Neural cell (in vitro differentiated cells): Measurements from ENCODE around the gene HIVEP3. TPM values are rescaled to one million over a fixed set of nuclear protein-coding genes. Genes with fewer than 3 reads are reported as not detected.

Source experiments
- H2AFZ ChIP-seq: fragments of 200-600, 300-800 bp; sonication (generic), shearing (Covaris generic); 2 replicates; pipeline ENCODE4 v1.6.0; 2014; ENCODE audit warnings: low read depth, mild to moderate bottlenecking, antibody characterized with exemption, low read length, moderate library complexity
- H3F3A ChIP-seq: fragments of 200-600 bp; shearing (Covaris generic); 2 replicates; pipeline ENCODE4 v1.6.1; 2016; ENCODE audit warnings: mild to moderate bottlenecking, moderate library complexity, mixed read lengths, antibody characterized with exemption, low read length; ENCODE audit not compliant: insufficient read depth, poor library complexity, severe bottlenecking
- H3K27ac ChIP-seq: fragments of 200-600, 300-800 bp; sonication (generic), shearing (Covaris generic); 2 replicates; pipeline ENCODE4 v1.5.1; 2014; ENCODE audit warnings: mild to moderate bottlenecking, low read length, moderate library complexity
- H3K27me3 ChIP-seq: fragments of 300-800, 200-600 bp; sonication (generic), shearing (Covaris generic); 2 replicates; pipeline ENCODE4 v1.6.0; 2014; ENCODE audit warnings: mild to moderate bottlenecking, low read depth, low read length, moderate library complexity; ENCODE audit not compliant: insufficient read depth
- H3K36me3 ChIP-seq: fragments of 300-800, 200-600 bp; sonication (generic), shearing (Covaris generic); 2 replicates; pipeline ENCODE4 v1.5.1; 2014; ENCODE audit warnings: mild to moderate bottlenecking, antibody characterized with exemption, low read length, moderate library complexity; ENCODE audit not compliant: insufficient read depth
- H3K4me2 ChIP-seq: fragments of 300-800, 200-600 bp; sonication (generic), shearing (Covaris generic); 2 replicates; pipeline ENCODE4 v1.6.0; 2014; ENCODE audit warnings: mild to moderate bottlenecking, low read length
- H3K4me3 ChIP-seq: fragments of 300-800, 200-600 bp; sonication (generic), shearing (Covaris generic); 2 replicates; pipeline ENCODE4 v1.5.1; 2014; ENCODE audit warnings: mild to moderate bottlenecking, low read length, moderate library complexity
- H3K79me2 ChIP-seq: fragments of 200-600 bp; shearing (Covaris generic); replicated peaks from 2 replicates; pipeline ENCODE4 v1.6.0; 2014; ENCODE audit warnings: mild to moderate bottlenecking, low read length, moderate library complexity; ENCODE audit not compliant: insufficient read depth
- H3K9ac ChIP-seq: fragments of 300-800, 200-600 bp; sonication (generic), shearing (Covaris generic); 2 replicates; pipeline ENCODE4 v1.6.1; 2016; ENCODE audit warnings: mild to moderate bottlenecking, low read length, mixed read lengths
- H3K9me2 ChIP-seq: fragments of 200-600 bp; shearing (Covaris generic); 2 replicates; pipeline ENCODE4 v1.6.1; 2016; ENCODE audit warnings: mild to moderate bottlenecking, low read length, mixed read lengths; ENCODE audit not compliant: insufficient read depth
- H3K9me3 ChIP-seq: fragments of 200-600, 300-800 bp; sonication (generic), shearing (Covaris generic); 2 replicates; pipeline ENCODE4 v1.6.1; 2016; ENCODE audit warnings: mild to moderate bottlenecking, mixed run types, low read length, moderate library complexity, mixed read lengths
- H4K20me1 ChIP-seq: fragments of 200-600 bp; shearing (Covaris generic); 2 replicates; pipeline ENCODE4 v1.6.1; 2016; ENCODE audit warnings: mild to moderate bottlenecking, mixed run types; ENCODE audit not compliant: insufficient read depth
- EP300 ChIP-seq: fragments of 450-650 bp; conservative IDR thresholded peaks from 2 replicates; pipeline ENCODE4 v1.6.1; 2014; ENCODE audit warnings: antibody characterized with exemption, mild to moderate bottlenecking, moderate library complexity; ENCODE audit not compliant: poor library complexity, severe bottlenecking
- EZH2 ChIP-seq: fragments of 200-600, 300-800 bp; shearing (Covaris generic), sonication (generic); IDR thresholded peaks from 2 replicates; pipeline ENCODE4 v1.6.1; 2014; ENCODE audit warnings: antibody characterized with exemption, low read length, borderline replicate concordance, mild to moderate bottlenecking; ENCODE audit not compliant: insufficient read depth, poor library complexity, severe bottlenecking
- MXI1 ChIP-seq: fragments of 450-650 bp; conservative IDR thresholded peaks from 2 replicates; pipeline ENCODE4 v1.6.1; 2014; ENCODE audit warnings: antibody characterized with exemption, mild to moderate bottlenecking; ENCODE audit not compliant: poor library complexity, severe bottlenecking
- POLR2AphosphoS5 ChIP-seq: IDR thresholded peaks from 2 replicates; pipeline ENCODE4 v1.6.1; 2012
- RAD21 ChIP-seq: fragments of 450-650 bp; conservative IDR thresholded peaks from 2 replicates; pipeline ENCODE4 v1.6.1; 2014; ENCODE audit warnings: antibody characterized with exemption, mild to moderate bottlenecking, moderate library complexity
- SMC3 ChIP-seq: fragments of 450-650 bp; conservative IDR thresholded peaks from 2 replicates; pipeline ENCODE4 v1.6.1; 2014; ENCODE audit warnings: antibody characterized with exemption, mild to moderate bottlenecking, moderate library complexity; ENCODE audit not compliant: poor library complexity
- TAF1 ChIP-seq: IDR thresholded peaks from 2 replicates; pipeline ENCODE4 v1.6.1; 2012; ENCODE audit warnings: low read depth
- polyA plus RNA-seq: library from polyadenylated mRNA; depleted of rRNA; stranded (reverse); fragments of >200 nt; gene quantifications from 2 replicates; pipeline ENCODE4 v1.2.3, GENCODE V29; 2014
- TF ChIP-seq, protein P1 (sequence below): IDR thresholded peaks from 2 replicates; pipeline ENCODE4 v1.6.1; 2012; ENCODE audit warnings: borderline replicate concordance
- TF ChIP-seq, protein P2 (sequence below): fragments of 450-650 bp; IDR thresholded peaks from 2 replicates; pipeline ENCODE4 v1.5.1; 2014; ENCODE audit warnings: antibody characterized with exemption, mild to moderate bottlenecking, moderate library complexity; ENCODE audit not compliant: poor library complexity, severe bottlenecking

The HIVEP3 gene
- polyA plus RNA-seq, 1 donor from 2014 or later = 2.6 TPM

DNA sequence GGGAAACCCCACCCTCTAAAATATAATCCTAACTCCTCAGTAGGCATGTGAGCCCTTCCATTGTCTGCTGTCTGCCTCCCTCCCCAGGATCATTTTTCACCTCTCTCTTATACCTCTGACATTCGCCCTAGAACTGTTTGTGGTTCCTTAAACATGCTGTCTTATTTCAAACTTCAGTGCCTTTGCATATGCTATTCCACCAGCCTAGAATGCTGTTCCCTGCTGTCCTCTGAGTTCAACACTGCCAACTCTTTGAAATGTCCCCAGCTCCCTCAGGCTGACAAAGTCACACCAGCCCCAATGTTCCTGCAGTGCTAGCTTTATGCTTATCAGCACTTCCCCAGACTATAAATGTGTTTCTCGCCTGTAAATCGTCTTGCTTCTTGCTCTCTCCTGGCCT lies 119.5 kb downstream of the HIVEP3 start:
- H3K4me2 ChIP-seq = no peak overlapping the region
- no peaks in the 10 kb centered on the region for H3K36me3 ChIP-seq
- H3K9ac ChIP-seq = no peak overlapping the region
- H3F3A ChIP-seq = no peaks in the 10 kb centered on the region
- no peak overlapping the region for H3K27ac ChIP-seq
- TF ChIP-seq TAF1 (no peak), RAD21 (no peak), EZH2 (no peak), MXI1 (no peak), EP300 (no peak), SMC3 (no peak), POLR2AphosphoS5 (no peak)
- TF ChIP-seq, protein P1, sequence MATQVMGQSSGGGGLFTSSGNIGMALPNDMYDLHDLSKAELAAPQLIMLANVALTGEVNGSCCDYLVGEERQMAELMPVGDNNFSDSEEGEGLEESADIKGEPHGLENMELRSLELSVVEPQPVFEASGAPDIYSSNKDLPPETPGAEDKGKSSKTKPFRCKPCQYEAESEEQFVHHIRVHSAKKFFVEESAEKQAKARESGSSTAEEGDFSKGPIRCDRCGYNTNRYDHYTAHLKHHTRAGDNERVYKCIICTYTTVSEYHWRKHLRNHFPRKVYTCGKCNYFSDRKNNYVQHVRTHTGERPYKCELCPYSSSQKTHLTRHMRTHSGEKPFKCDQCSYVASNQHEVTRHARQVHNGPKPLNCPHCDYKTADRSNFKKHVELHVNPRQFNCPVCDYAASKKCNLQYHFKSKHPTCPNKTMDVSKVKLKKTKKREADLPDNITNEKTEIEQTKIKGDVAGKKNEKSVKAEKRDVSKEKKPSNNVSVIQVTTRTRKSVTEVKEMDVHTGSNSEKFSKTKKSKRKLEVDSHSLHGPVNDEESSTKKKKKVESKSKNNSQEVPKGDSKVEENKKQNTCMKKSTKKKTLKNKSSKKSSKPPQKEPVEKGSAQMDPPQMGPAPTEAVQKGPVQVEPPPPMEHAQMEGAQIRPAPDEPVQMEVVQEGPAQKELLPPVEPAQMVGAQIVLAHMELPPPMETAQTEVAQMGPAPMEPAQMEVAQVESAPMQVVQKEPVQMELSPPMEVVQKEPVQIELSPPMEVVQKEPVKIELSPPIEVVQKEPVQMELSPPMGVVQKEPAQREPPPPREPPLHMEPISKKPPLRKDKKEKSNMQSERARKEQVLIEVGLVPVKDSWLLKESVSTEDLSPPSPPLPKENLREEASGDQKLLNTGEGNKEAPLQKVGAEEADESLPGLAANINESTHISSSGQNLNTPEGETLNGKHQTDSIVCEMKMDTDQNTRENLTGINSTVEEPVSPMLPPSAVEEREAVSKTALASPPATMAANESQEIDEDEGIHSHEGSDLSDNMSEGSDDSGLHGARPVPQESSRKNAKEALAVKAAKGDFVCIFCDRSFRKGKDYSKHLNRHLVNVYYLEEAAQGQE = no peak
- TF ChIP-seq, protein P2, sequence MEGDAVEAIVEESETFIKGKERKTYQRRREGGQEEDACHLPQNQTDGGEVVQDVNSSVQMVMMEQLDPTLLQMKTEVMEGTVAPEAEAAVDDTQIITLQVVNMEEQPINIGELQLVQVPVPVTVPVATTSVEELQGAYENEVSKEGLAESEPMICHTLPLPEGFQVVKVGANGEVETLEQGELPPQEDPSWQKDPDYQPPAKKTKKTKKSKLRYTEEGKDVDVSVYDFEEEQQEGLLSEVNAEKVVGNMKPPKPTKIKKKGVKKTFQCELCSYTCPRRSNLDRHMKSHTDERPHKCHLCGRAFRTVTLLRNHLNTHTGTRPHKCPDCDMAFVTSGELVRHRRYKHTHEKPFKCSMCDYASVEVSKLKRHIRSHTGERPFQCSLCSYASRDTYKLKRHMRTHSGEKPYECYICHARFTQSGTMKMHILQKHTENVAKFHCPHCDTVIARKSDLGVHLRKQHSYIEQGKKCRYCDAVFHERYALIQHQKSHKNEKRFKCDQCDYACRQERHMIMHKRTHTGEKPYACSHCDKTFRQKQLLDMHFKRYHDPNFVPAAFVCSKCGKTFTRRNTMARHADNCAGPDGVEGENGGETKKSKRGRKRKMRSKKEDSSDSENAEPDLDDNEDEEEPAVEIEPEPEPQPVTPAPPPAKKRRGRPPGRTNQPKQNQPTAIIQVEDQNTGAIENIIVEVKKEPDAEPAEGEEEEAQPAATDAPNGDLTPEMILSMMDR = no peak
- H3K9me2 ChIP-seq = no peaks in the 10 kb centered on the region
- H3K79me2 ChIP-seq = no peaks in the 10 kb centered on the region
- H3K9me3 ChIP-seq = no peaks in the 10 kb centered on the region
- no peaks in the 10 kb centered on the region for H3K27me3 ChIP-seq
- no peak overlapping the region for H2AFZ ChIP-seq
- H3K4me3 ChIP-seq = no peak overlapping the region
- no peaks in the 10 kb centered on the region for H4K20me1 ChIP-seq

DNA sequence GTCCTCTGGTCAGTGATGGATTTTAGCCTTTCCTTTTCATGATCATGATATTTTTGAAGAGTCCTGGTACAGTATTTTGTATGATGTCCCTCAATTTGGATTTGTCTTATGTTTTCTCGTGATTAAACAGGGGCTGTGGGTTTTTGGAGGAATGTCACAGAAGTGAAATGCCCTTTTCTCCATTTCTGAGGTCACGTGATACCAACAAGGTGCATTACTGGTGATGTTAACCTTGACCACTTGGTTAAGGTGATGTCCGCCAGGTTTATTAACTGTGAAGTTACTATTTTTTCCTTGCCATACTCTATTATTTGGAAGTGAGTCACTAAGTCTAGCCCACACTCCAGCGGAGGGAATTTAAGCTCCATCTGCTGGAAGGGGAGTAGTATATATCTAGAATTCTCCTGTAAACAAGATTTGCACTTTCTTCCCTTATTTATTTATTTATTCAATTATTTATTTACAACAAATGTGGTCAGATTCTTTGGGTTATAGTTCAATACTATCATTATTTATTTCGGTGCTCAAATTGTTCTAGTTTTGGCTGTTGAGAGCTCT lies 123.4 kb downstream of the HIVEP3 start:
- H3K9me2 ChIP-seq = no peaks in the 10 kb centered on the region
- no peaks in the 10 kb centered on the region for H4K20me1 ChIP-seq
- no peak overlapping the region for H2AFZ ChIP-seq
- H3K4me3 ChIP-seq = no peak overlapping the region
- no peaks in the 10 kb centered on the region for H3F3A ChIP-seq
- TF ChIP-seq, protein P1 = no peak
- TF ChIP-seq TAF1 (no peak), MXI1 (no peak), EP300 (no peak), POLR2AphosphoS5 (no peak), EZH2 (no peak), SMC3 (no peak), RAD21 (no peak)
- TF ChIP-seq, protein P2 = no peak
- H3K9me3 ChIP-seq = no peaks in the 10 kb centered on the region
- H3K27me3 ChIP-seq = no peaks in the 10 kb centered on the region
- H3K4me2 ChIP-seq = no peak overlapping the region
- H3K27ac ChIP-seq = no peak overlapping the region
- no peaks in the 10 kb centered on the region for H3K36me3 ChIP-seq
- H3K79me2 ChIP-seq = no peaks in the 10 kb centered on the region
- H3K9ac ChIP-seq = no peak overlapping the region
